H1 (cell line): ENCODE data around the gene DECR2. TPM values are rescaled to one million over a fixed set of nuclear protein-coding genes. Genes with fewer than 3 reads are reported as not detected.

Experiments
- ATF2 ChIP-seq: IDR thresholded peaks from 2 replicates; pipeline ENCODE4 v1.6.1; 2012; ENCODE audit warnings: low read length, inconsistent platforms
- CBX8 ChIP-seq: fragments of 300-800, 300-1000 bp; sonication (generic); IDR thresholded peaks from 2 replicates; pipeline ENCODE4 v1.7.1; 2016; ENCODE audit warnings: low read depth, low read length, borderline replicate concordance
- CREB1 ChIP-seq: IDR thresholded peaks from 2 replicates; pipeline ENCODE4 v1.6.1; 2012; ENCODE audit warnings: inconsistent platforms
- E2F6 ChIP-seq: IDR thresholded peaks from 2 replicates; pipeline ENCODE4 v1.6.1; 2012; ENCODE audit warnings: inconsistent platforms
- EP300 ChIP-seq, 2 experiments: IDR thresholded peaks; 1 replicate in 1 of 2; 2 replicates in 1 of 2; pipeline ENCODE4 v1.6.1; 2011 to 2012; ENCODE audit warnings: low read depth in 2 of 2, low read length in 2 of 2, mild to moderate bottlenecking in 2 of 2, borderline replicate concordance in 1 of 2, inconsistent platforms in 1 of 2, moderate library complexity in 1 of 2
- GTF2F1 ChIP-seq: IDR thresholded peaks from 2 replicates; pipeline ENCODE4 v1.6.1; 2012; ENCODE audit warnings: low read depth, low read length, improper control_type of control experiment, borderline replicate concordance
- KDM4A ChIP-seq: IDR thresholded peaks from one replicate; pipeline ENCODE4 v1.7.1; 2012; ENCODE audit warnings: low read depth, mild to moderate bottlenecking, moderate library complexity, low read length, inconsistent platforms; ENCODE audit not compliant: severe bottlenecking
- NRF1 ChIP-seq: IDR thresholded peaks from 2 replicates; pipeline ENCODE4 v1.6.1; 2011; ENCODE audit warnings: mild to moderate bottlenecking, low read depth, low read length, improper control_type of control experiment
- PHF8 ChIP-seq: fragments of 200-600 bp; sonication (generic); conservative IDR thresholded peaks from 2 replicates; pipeline ENCODE4 v1.7.1; 2012; ENCODE audit warnings: low read depth, mild to moderate bottlenecking, inconsistent platforms, low read length, moderate library complexity
- POLR2AphosphoS5 ChIP-seq: IDR thresholded peaks from 2 replicates; pipeline ENCODE4 v1.6.1; 2011; ENCODE audit warnings: low read depth, low read length
- RAD21 ChIP-seq, 2 experiments: IDR thresholded peaks in 1 of 2; conservative IDR thresholded peaks in 1 of 2; 2 replicates each; pipeline ENCODE4 v1.6.1; 2011; ENCODE audit warnings: low read depth in 2 of 2, low read length in 2 of 2, improper control_type of control experiment in 1 of 2, inconsistent platforms in 1 of 2, mild to moderate bottlenecking in 1 of 2, moderate library complexity in 1 of 2
- RBBP5 ChIP-seq: IDR thresholded peaks from 2 replicates; pipeline ENCODE4 v1.7.1; 2012; ENCODE audit warnings: low read depth, mild to moderate bottlenecking, inconsistent platforms, low read length, moderate library complexity, borderline replicate concordance
- RXRA ChIP-seq: IDR thresholded peaks from 2 replicates; pipeline ENCODE4 v1.6.1; 2011; ENCODE audit warnings: low read depth, mild to moderate bottlenecking, low read length, moderate library complexity; ENCODE audit not compliant: insufficient read depth
- SIN3A ChIP-seq, 2 experiments: IDR thresholded peaks in 1 of 2; conservative IDR thresholded peaks in 1 of 2; 2 replicates each; pipeline ENCODE4 v1.6.1; 2011 to 2012; ENCODE audit warnings: low read length in 2 of 2, improper control_type of control experiment in 1 of 2, low read depth in 1 of 2, mild to moderate bottlenecking in 1 of 2
- SP1 ChIP-seq: IDR thresholded peaks from 2 replicates; pipeline ENCODE4 v1.6.1; 2011; ENCODE audit warnings: low read depth, low read length
- SP4 ChIP-seq: IDR thresholded peaks from 2 replicates; pipeline ENCODE4 v1.6.1; 2012; ENCODE audit warnings: low read length, inconsistent platforms
- SRF ChIP-seq: IDR thresholded peaks from 2 replicates; pipeline ENCODE4 v1.6.1; 2011; ENCODE audit warnings: mild to moderate bottlenecking, low read depth, low read length, moderate library complexity
- SUZ12 ChIP-seq: fragments of 200-600 bp; sonication (generic); IDR thresholded peaks from 2 replicates; pipeline ENCODE4 v1.6.1; 2012; ENCODE audit warnings: mild to moderate bottlenecking, inconsistent platforms, low read length, moderate library complexity, mixed read lengths
- TCF12 ChIP-seq: IDR thresholded peaks from 2 replicates; pipeline ENCODE4 v1.6.1; 2011; ENCODE audit warnings: low read depth, mild to moderate bottlenecking, low read length
- YY1 ChIP-seq: IDR thresholded peaks from 2 replicates; pipeline ENCODE4 v1.6.1; 2011; ENCODE audit warnings: low read depth, mild to moderate bottlenecking, low read length
- ZNF274 ChIP-seq: IDR thresholded peaks from 2 replicates; pipeline ENCODE4 v1.7.0; 2012; ENCODE audit warnings: low read length, borderline replicate concordance; ENCODE audit errors: extremely low read depth
- polyA plus RNA-seq, 7 experiments: library from polyadenylated mRNA; depleted of rRNA in 3 of 7; stranded (reverse) in 5 of 7; unstranded in 2 of 7; fragments of >200 nt in 5 of 7; fragments of 200-250 nt in 2 of 7; gene quantifications; 1 replicate in 5 of 7; 2 replicates in 1 of 7; 4 replicates in 1 of 7; pipeline versions ENCODE4 v1.2.1 to v1.2.3, GENCODE V29; 2011 to 2013; ENCODE audit warnings: missing spikeins in 2 of 7, mixed read lengths in 2 of 7
- total RNA-seq: library from RNA; stranded (reverse); fragmentation: NEBNext Ultra II Directional; extraction: Animal tissue kit (Norgen Biotek cat#: 25700); gene quantifications from 2 replicates; pipeline ENCODE4 v1.2.1, GENCODE V29; 2021

Gene DECR2
- total and polyA plus RNA-seq, 2 of the 8 experiments (the other 6 are each of a cell fraction or from before 2014, with no cell fraction given), result 28.2 to 39.9 TPM

GRCh38 chr16:381012-381788 lies 20.5 kb upstream of the DECR2 start (continued):
- no peak for TF ChIP-seq YY1
- TF ChIP-seq SIN3A (conservative IDR thresholded peaks at IDR 0.05 in 1 of 2, IDR thresholded peaks at IDR 0.05 in 1 of 2; ENCODE audit: low read depth in 1 of 2, low read length in 2 of 2), result peak in 1 of 2 experiments; percentile 72; a peak in 1 of 4 replicates
- no peak; the same call in 1 of the 2 replicates for TF ChIP-seq PHF8
- TF ChIP-seq EP300 (IDR thresholded peaks at IDR 0.05; ENCODE audit: borderline replicate concordance in 1 of 2, low read depth in 2 of 2, low read length in 2 of 2), result no peak
- TF ChIP-seq POLR2AphosphoS5, result no peak
- no peak for TF ChIP-seq NRF1
- no peak for TF ChIP-seq SP1
- peak; percentile 30 for TF ChIP-seq KDM4A
- 0 out of 2 replicates have a peak, but pooled peaks have one; percentile 65 for TF ChIP-seq RBBP5
- TF ChIP-seq SUZ12, result no peak
- TF ChIP-seq SRF, result no peak
- TF ChIP-seq CBX8, result no peak
- no peak for TF ChIP-seq RAD21 (IDR thresholded peaks at IDR 0.05 in 1 of 2, conservative IDR thresholded peaks at IDR 0.05 in 1 of 2; ENCODE audit: low read depth in 2 of 2, low read length in 2 of 2)
- no peak for TF ChIP-seq ZNF274
- TF ChIP-seq GTF2F1, result no peak
- no peak for TF ChIP-seq E2F6
- TF ChIP-seq CREB1, result no peak
- no peak for TF ChIP-seq ATF2
- TF ChIP-seq TCF12, result no peak
- TF ChIP-seq SP4, result no peak
- no peak for TF ChIP-seq RXRA
